MG63 (cell line): ENCODE data around the gene LTB4R. TPM values are rescaled to one million over a fixed set of nuclear protein-coding genes. Genes with fewer than 3 reads are reported as not detected.
A peak's percentile ranks its signal among the peaks of the same experiment; 100 is the strongest.

Experiments
- DNase-seq: peaks from one replicate; pipeline ENCODE4 v3.0.0-alpha.2; 2020
- H3K27me3 ChIP-seq: fragments of 250-450 bp; sonication (Bioruptor Pico); 2 replicates; pipeline ENCODE4 v1.5.1; 2020; ENCODE audit warnings: mild to moderate bottlenecking, moderate library complexity
- H3K36me3 ChIP-seq: fragments of 250-450 bp; sonication (Bioruptor Pico); 2 replicates; pipeline ENCODE4 v1.5.1; 2020; ENCODE audit warnings: mild to moderate bottlenecking, moderate library complexity
- H3K4me3 ChIP-seq: fragments of 250-450 bp; sonication (Bioruptor Pico); 2 replicates; pipeline ENCODE4 v1.5.1; 2020; ENCODE audit warnings: mild to moderate bottlenecking, moderate library complexity
- H3K9me3 ChIP-seq: fragments of 250-450 bp; sonication (Bioruptor Pico); 2 replicates; pipeline ENCODE4 v1.5.1; 2020; ENCODE audit warnings: mild to moderate bottlenecking, moderate library complexity
- total RNA-seq: library from RNA; depleted of rRNA; stranded (reverse); fragments of >200 nt; shearing (Covaris generic); gene quantifications from 2 replicates; pipeline ENCODE4 v1.2.3, GENCODE V29; 2014; ENCODE audit warnings: low replicate concordance

LTB4R gene
- total RNA-seq, 1 experiment from 2014 or later: 1.5 TPM

GRCh38 chr14:24291446-24292117, 19.7 kb upstream of the LTB4R start:
- Histone ChIP-seq H3K9me3 (no peaks in the 10 kb centered on the region), H3K27me3 (no peaks in the 10 kb centered on the region), H3K36me3 (no peaks in the 10 kb centered on the region), H3K4me3 (no peak overlapping the region)
- no peak for DNase-seq

- Histone ChIP-seq H3K27me3 (no peaks in the 10 kb centered on the region), H3K9me3 (no peaks in the 10 kb centered on the region), H3K4me3 (no peak overlapping the region), H3K36me3 (no peaks in the 10 kb centered on the region; the same call in 1 of the 2 replicates)
- DNase-seq: no peak
Measured at GRCh38 chr14:24292118-24292807, 19.0 kb upstream of the LTB4R start.

- Histone ChIP-seq H3K36me3 (no peaks in the 10 kb centered on the region; the same call in 1 of the 2 replicates), H3K27me3 (no peaks in the 10 kb centered on the region), H3K9me3 (no peaks in the 10 kb centered on the region), H3K4me3 (no peak overlapping the region)
- no peak for DNase-seq
Measured at GRCh38 chr14:24293525-24293924, 17.8 kb upstream of the LTB4R start.

GRCh38 chr14:24296341-24297157, 14.8 kb upstream of the LTB4R start:
- Histone ChIP-seq H3K4me3 (no peak overlapping the region), H3K9me3 (no peaks in the 10 kb centered on the region), H3K36me3 (peaks cover 1% of the 10 kb centered on the region; the same call in 1 of the 2 replicates), H3K27me3 (no peaks in the 10 kb centered on the region)
- peak; percentile 60 for DNase-seq

GRCh38 chr14:24297190-24297964, 13.9 kb upstream of the LTB4R start:
- Histone ChIP-seq H3K27me3 (no peaks in the 10 kb centered on the region), H3K9me3 (no peaks in the 10 kb centered on the region), H3K36me3 (peaks cover 5% of the 10 kb centered on the region; the same call in 1 of the 2 replicates), H3K4me3 (no peak overlapping the region)
- no peak for DNase-seq

GRCh38 chr14:24298892-24299254, 12.4 kb upstream of the LTB4R start:
- DNase-seq: peak; percentile 76
- Histone ChIP-seq H3K36me3 (peaks cover 10% of the 10 kb centered on the region; the same call in 1 of the 2 replicates), H3K27me3 (no peaks in the 10 kb centered on the region), H3K9me3 (no peaks in the 10 kb centered on the region), H3K4me3 (peak overlapping the region; percentile 77)

GRCh38 chr14:24299255-24300191, 11.8 kb upstream of the LTB4R start, which contains the start of the genes DHRS1 and NOP9:
DHRS1 (minus strand) TSS chr14:24299780; CDS start chr14:24299106, 674 bp downstream.
NOP9 (plus strand) TSS chr14:24299850; CDS start chr14:24299955, 105 bp downstream.
- Histone ChIP-seq H3K27me3 (no peaks in the 10 kb centered on the region), H3K4me3 (peak within 1 kb of the TSS; percentile 77), H3K36me3 (peaks cover 10% of the 10 kb centered on the region; the same call in 1 of the 2 replicates), H3K9me3 (no peaks in the 10 kb centered on the region)
- peak; percentile 76 for DNase-seq

- no peak for DNase-seq
- Histone ChIP-seq H3K27me3 (no peaks in the 10 kb centered on the region), H3K36me3 (peaks cover 10% of the 10 kb centered on the region; the same call in 1 of the 2 replicates), H3K9me3 (no peaks in the 10 kb centered on the region), H3K4me3 (peak overlapping the region; percentile 77)
Measured at GRCh38 chr14:24300326-24300980, 10.8 kb upstream of the LTB4R start.

- Histone ChIP-seq H3K9me3 (no peaks in the 10 kb centered on the region), H3K36me3 (peaks cover 13% of the 10 kb centered on the region; the same call in 1 of the 2 replicates)
- DNase-seq: no peak
Measured at GRCh38 chr14:24304019-24304387, 7.3 kb upstream of the LTB4R start.

GRCh38 chr14:24307156-24307574, 4.1 kb upstream of the LTB4R start:
- no peaks in the 10 kb centered on the region for H3K9me3 ChIP-seq
- H3K27me3 ChIP-seq: no peaks in the 10 kb centered on the region
- no peak for DNase-seq
- H3K36me3 ChIP-seq: peaks cover 9% of the 10 kb centered on the region; the same call in 1 of the 2 replicates
- no peak overlapping the region for H3K4me3 ChIP-seq

More at GRCh38 chr14:24304019-24304387, 7.3 kb upstream of the LTB4R start:
- Histone ChIP-seq H3K27me3 (no peaks in the 10 kb centered on the region), H3K4me3 (no peak overlapping the region)

GRCh38 chr14:24307575-24308341, 3.5 kb upstream of the LTB4R start, which contains the start of gene CIDEB:
CIDEB (minus strand) TSS chr14:24307977; CDS start chr14:24307858, 119 bp downstream.
- H3K27me3 ChIP-seq: no peaks in the 10 kb centered on the region
- peaks cover 3% of the 10 kb centered on the region; the same call in 1 of the 2 replicates for H3K36me3 ChIP-seq
- H3K9me3 ChIP-seq: no peaks in the 10 kb centered on the region
- DNase-seq: peak; percentile 29
- H3K4me3 ChIP-seq: no peak within 1 kb of the TSS

- H3K27me3 ChIP-seq: no peaks in the 10 kb centered on the region
- H3K4me3 ChIP-seq: no peak overlapping the region
- H3K9me3 ChIP-seq: no peaks in the 10 kb centered on the region
- DNase-seq: no peak
- peaks cover 2% of the 10 kb centered on the region; the same call in 1 of the 2 replicates for H3K36me3 ChIP-seq
Measured at GRCh38 chr14:24308342-24309124, 2.8 kb upstream of the LTB4R start.

- no peak for DNase-seq
- H3K4me3 ChIP-seq: no peak within 1 kb of the TSS
- H3K36me3 ChIP-seq: peaks cover 2% of the 10 kb centered on the region; the same call in 1 of the 2 replicates
- H3K27me3 ChIP-seq: no peaks in the 10 kb centered on the region
- H3K9me3 ChIP-seq: no peaks in the 10 kb centered on the region
Measured at GRCh38 chr14:24309538-24310264, 1.6 kb upstream of the LTB4R start, which contains the start of gene LTB4R2. LTB4R2 (plus strand) TSS chr14:24310140; CDS start chr14:24310665, 525 bp downstream.
